GM10266 (cell line): Measurements from ENCODE around the gene TMEM178A.

ENCODE experiments used
- DNase-seq: peaks from one replicate; pipeline ENCODE4 v3.0.0; 2012; ENCODE audit errors: extremely low spot score
- CTCF ChIP-seq: IDR thresholded peaks from 2 replicates; pipeline ENCODE4 v1.5.1; 2012; ENCODE audit warnings: mild to moderate bottlenecking, low read depth; ENCODE audit not compliant: control insufficient read depth, insufficient read depth; ENCODE audit errors: missing control alignments

TMEM178A gene

GRCh38 chr2:39710807-39711206 is 45.1 kb downstream of the TMEM178A start:
- no peak for TF ChIP-seq CTCF
- DNase-seq, result no peak

- TF ChIP-seq CTCF, result no peak
Measured at GRCh38 chr2:39712953-39713352, 47.2 kb downstream of the TMEM178A start.

GRCh38 chr2:39715095-39715494 is 49.4 kb downstream of the TMEM178A start:
- DNase-seq, result no peak
- TF ChIP-seq CTCF, result no peak

More at GRCh38 chr2:39712953-39713352, 47.2 kb downstream of the TMEM178A start:
- no peak for DNase-seq

GRCh38 chr2:39715822-39716221 is 50.1 kb downstream of the TMEM178A start:
- DNase-seq, result no peak
- TF ChIP-seq CTCF, result no peak

- TF ChIP-seq CTCF, result no peak
- DNase-seq, result no peak
Measured at GRCh38 chr2:39717067-39717466, 51.4 kb downstream of the TMEM178A start.

- DNase-seq, result no peak
- TF ChIP-seq CTCF, result no peak
Measured at GRCh38 chr2:39718483-39718882, 52.8 kb downstream of the TMEM178A start.

- no peak for TF ChIP-seq CTCF
- no peak for DNase-seq
Measured at GRCh38 chr2:39719317-39719716, 53.6 kb downstream of the TMEM178A start.
